NCI-H446 (cell line): ENCODE measurements around the gene COL13A1.

Experiments
- DNase-seq, 2 experiments: peaks; one replicate each; lab custom pipeline; 2025; lab: John Stamatoyannopoulos, UW

Gene COL13A1

GRCh38 chr10:69965919-69966662 is 164.4 kb downstream of the COL13A1 start:
- no peak for DNase-seq

- DNase-seq: no peak
Measured at GRCh38 chr10:69968830-69969229, 167.1 kb downstream of the COL13A1 start.

GRCh38 chr10:69969977-69970376 is 168.3 kb downstream of the COL13A1 start:
- DNase-seq: no peak

GRCh38 chr10:69972981-69973397 is 171.3 kb downstream of the COL13A1 start:
- no peak for DNase-seq

GRCh38 chr10:69973678-69974077 is 172.0 kb downstream of the COL13A1 start:
- DNase-seq: no peak

GRCh38 chr10:69974551-69975155 is 172.9 kb downstream of the COL13A1 start:
- DNase-seq: no peak

- DNase-seq: no peak
Measured at GRCh38 chr10:69976795-69977546, 175.3 kb downstream of the COL13A1 start.

GRCh38 chr10:69979174-69979573 is 177.5 kb downstream of the COL13A1 start:
- DNase-seq: no peak

- DNase-seq: no peak
Measured at GRCh38 chr10:69980672-69981071, 179.0 kb downstream of the COL13A1 start.

GRCh38 chr10:69988094-69988493 is 186.4 kb downstream of the COL13A1 start:
- DNase-seq: no peak

GRCh38 chr10:69991151-69991550 is 189.4 kb downstream of the COL13A1 start:
- no peak for DNase-seq

- DNase-seq: peak in 1 of 2 experiments; percentile 7
Measured at GRCh38 chr10:69994262-69994661, 192.6 kb downstream of the COL13A1 start.

GRCh38 chr10:69996611-69997010 is 194.9 kb downstream of the COL13A1 start:
- DNase-seq: no peak

- DNase-seq: no peak
Measured at GRCh38 chr10:70000262-70000661, 198.6 kb downstream of the COL13A1 start.

GRCh38 chr10:70007116-70007820 is 205.6 kb downstream of the COL13A1 start:
- no peak for DNase-seq
